HG03025 (cell line): Measurements from ENCODE around the gene APMAP.
"Not testable (repeated sequence)": the region's sequence is repeated elsewhere in the genome, so short reads cannot be mapped to it uniquely, and the experiment has no call there.

ENCODE experiments used
- ATAC-seq: cut with Tn5 transposase; IDR thresholded peaks from one replicate; pipeline ENCODE4 v1.9.1; 2021; ENCODE audit warnings: mild to moderate bottlenecking, moderate library complexity; ENCODE audit not compliant: unreplicated experiment, low FRiP score

Gene APMAP

GRCh38 chr20:25008388-25009217 is 16.1 kb upstream of the APMAP start:
- no peak for ATAC-seq

- ATAC-seq: no peak
These were observed 15.1 kb upstream of the APMAP start for GRCh38 chr20:25007491-25008305.

DNA sequence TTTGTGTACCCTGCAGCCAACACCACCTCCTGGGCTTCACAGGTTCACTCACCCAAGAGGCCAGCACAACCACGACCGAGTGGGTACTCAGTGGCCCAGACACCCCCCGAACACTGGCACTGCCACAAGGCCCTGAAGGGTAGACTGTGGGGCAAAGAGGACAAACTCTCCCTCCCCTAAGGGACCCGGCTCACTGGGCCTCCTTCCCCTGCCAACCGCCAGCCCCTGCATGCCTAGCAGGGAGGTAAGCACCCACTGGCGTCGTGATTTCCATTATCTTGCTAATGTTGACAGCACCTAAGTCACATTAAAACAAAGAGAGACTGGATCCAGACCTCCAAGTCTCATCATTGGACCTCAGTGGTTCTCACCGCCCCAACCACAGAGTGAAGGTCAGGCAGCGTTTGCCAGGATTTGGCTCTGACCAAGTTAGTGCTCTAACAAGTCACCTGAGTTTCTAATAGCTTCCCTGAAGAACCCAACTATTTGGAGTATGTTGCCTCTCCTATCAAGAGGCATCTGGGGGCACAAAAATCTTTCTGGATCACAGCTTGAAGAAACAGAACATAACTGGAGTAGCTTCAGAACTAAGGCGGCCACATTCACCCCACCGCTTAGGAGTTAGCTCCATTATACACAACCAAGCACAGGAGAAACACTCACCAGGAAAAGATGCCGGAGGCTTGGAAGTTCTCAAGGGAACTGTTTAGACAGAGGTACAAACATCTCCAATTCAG is 14.0 kb upstream of the APMAP start:
- ATAC-seq: no peak

- no peak for ATAC-seq
These were observed 13.1 kb upstream of the APMAP start for GRCh38 chr20:25005661-25006060.

DNA sequence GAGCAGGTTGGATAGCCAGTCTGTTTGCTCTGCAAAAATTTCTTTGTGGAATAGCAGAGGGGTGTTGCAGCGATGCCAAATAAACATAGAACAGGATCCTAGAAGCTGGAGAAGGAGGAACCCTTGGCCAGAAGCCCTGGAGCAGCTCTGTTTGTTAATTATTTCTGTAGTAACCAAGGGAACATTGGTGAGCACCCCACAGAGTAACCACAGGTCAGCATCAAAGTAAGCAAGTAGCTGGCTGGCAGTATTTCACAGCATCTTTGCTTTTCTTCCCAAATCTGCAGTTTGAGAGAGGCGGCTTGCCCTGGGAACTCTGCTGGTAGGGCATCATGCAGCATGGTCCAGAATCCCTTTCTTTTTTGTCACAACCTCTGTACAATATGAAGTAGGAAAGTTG is 12.7 kb upstream of the APMAP start:
- no peak for ATAC-seq

DNA sequence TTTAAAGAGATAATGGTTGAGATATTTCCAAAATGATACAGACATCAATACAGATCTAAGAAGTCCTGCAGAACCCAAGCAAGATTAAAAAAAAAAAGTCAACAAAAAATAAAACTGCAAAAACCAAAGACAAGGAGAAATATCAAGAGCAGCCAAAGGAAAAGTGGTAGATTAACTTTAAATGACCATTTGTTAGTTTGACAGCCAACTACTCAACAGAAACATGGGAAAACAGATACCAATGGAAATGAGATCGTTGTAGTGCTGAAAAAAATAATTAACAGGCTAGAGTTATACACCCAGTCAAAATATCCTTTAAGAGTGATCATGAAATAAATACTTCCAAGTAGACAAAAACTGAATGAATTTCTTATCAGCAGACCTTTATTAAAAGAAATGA is 10.5 kb upstream of the APMAP start:
- ATAC-seq: no peak

- not testable (repeated sequence) for ATAC-seq
These were observed 8.8 kb upstream of the APMAP start for GRCh38 chr20:25001323-25001722.

DNA sequence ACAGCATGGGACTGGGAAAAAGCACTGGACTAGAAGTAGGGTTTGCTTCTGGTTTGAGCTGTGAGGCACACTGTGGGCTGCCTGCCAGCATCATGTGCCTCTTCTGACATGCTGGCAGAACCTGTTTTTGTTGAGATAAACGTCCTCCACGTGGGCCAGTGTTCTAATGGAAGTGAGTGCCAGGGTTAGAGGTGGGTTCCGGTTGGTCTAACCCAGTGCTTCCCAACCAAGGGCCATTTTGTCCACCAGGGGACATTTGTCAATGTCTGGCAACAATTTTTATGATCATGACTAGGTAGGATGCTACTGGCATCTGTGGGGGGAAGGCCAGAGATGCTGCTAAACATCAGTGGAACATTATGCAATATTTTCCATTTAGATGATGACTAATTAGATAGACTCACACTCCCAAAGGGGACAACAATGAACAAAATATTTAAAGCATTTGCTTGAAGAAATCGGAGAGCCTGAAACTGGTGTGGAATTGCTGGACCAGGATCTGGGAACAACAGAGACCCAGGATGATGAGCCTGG is 7.8 kb upstream of the APMAP start:
- no peak for ATAC-seq

DNA sequence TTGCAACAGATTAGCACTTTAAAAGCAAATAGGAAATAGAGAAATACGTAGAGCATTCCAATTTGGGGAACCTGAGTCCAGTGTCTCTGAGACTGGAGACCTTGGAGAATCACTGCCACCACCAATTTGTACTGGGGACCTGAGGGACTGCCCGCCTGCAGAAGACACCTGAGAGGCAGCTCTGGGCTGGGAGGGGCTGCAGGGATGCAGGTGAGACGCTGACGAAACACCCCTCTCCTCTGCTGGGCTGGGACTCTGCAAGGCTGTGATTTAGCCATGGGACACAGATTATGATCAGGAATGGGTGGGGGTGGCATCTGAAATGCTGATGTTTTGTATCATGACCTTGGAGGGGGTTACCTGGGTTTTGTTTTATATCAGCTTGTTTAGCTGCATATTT is 7.0 kb upstream of the APMAP start:
- ATAC-seq: no peak

DNA sequence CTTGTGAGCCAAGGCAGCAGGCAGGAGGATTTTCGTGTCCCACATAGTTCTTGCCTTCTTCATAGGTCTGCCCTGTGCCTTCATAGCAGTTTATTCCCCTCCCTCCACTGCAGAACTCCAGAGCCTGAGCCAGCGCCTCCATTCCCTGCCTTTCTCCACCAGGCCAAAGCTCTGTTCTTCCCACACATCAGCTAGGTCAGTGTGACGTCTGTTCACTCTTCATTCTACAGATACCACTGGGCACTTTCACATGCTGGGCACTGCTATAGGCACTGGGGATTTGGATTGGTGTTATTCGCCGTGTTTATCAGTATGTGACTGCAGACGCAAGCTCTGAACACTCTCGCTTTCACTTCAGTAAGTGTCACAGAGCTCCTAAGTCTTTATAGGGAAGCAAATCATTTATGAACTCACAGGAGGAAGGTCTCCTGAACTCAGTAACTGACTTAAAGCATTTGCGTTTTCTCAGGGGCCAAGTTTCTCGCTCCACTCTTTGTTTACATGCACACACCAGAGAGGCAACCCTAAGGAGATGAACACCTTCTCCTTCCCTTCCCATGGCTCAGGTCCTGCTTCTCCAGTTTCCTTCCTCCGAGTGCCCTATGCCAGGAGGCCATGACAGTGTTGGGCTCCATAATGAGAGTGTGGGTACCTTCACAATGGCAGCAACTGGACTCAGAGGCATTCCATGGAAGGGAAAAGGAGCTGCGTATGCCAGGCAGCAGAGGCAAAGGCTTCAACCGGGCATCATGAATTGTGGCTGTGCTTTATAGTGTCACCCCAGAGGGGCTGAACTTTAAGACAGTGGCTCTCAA is 6.3 kb upstream of the APMAP start:
- no peak for ATAC-seq

DNA sequence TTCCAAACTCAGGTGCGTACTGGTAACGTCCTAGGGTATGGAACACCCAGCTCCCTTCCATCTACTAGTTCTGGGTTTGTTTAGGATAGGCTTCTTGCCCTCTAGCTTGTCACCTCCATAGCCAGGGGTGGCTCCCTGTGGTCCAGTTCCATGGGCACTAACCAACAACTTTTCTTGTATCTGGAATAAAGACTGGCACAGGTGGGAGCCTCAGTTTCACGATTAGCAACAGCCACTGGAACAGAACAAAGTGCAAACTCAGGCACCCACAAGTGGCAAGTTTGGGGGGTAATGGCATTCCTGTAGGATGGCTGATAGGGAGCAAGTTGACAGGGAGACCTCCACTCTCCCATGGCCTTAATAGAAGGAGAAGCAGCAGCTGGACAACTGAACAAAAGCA is 5.6 kb upstream of the APMAP start:
- ATAC-seq: no peak

- no peak for ATAC-seq
These were observed 4.2 kb upstream of the APMAP start for GRCh38 chr20:24996449-24997377.

- ATAC-seq: no peak
These were observed 3.3 kb upstream of the APMAP start for GRCh38 chr20:24995741-24996448.

- ATAC-seq: no peak
These were observed 2.2 kb upstream of the APMAP start for GRCh38 chr20:24994470-24995368.

DNA sequence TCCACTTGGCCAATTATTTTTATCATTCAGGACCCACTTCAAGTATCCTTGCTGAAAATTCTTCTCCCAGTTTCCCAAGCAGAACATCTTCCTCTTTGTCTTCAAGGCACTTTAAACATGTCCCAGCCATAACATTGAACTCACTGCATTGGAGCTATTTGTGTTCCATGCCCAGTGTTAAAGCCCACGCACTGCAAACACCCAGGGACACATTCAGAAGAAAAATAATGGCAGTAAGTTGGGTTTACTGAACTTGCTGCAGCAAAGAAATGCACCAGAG is 1.6 kb upstream of the APMAP start:
- no peak for ATAC-seq

- ATAC-seq: no peak
These were observed 1.0 kb upstream of the APMAP start for GRCh38 chr20:24993337-24994185.
